ENCODE data around the gene ZNF680.
"Not testable (repeated sequence)": the region's sequence is repeated elsewhere in the genome, so short reads cannot be mapped to it uniquely, and the experiment has no call there.

The ZNF680 gene

GRCh38 chr7:64557601-64558322 is 5.1 kb downstream of the ZNF680 start:
- no peak for DNase-seq (ENCODE audit: low read depth in 2 of 2)

- DNase-seq (ENCODE audit: low read depth in 2 of 2): no peak
Measured at GRCh38 chr7:64555046-64555445, 7.8 kb downstream of the ZNF680 start.

- not testable (repeated sequence) for DNase-seq (ENCODE audit: low read depth in 2 of 2)
Measured at GRCh38 chr7:64554188-64554587, 8.7 kb downstream of the ZNF680 start.

- DNase-seq (ENCODE audit: low read depth in 2 of 2): no peak
Measured at GRCh38 chr7:64551375-64552142, 11.3 kb downstream of the ZNF680 start.

GRCh38 chr7:64544010-64544409 is 18.9 kb downstream of the ZNF680 start:
- DNase-seq (ENCODE audit: low read depth in 2 of 2): no peak

- DNase-seq (ENCODE audit: low read depth in 2 of 2): no peak
Measured at GRCh38 chr7:64541438-64542359, 21.2 kb downstream of the ZNF680 start.

- no peak for DNase-seq (ENCODE audit: low read depth in 2 of 2)
Measured at GRCh38 chr7:64533756-64534155, 29.1 kb downstream of the ZNF680 start.

- DNase-seq (ENCODE audit: low read depth in 2 of 2): no peak
Measured at GRCh38 chr7:64528770-64529169, 34.1 kb downstream of the ZNF680 start.

GRCh38 chr7:64521409-64521984 is 41.4 kb downstream of the ZNF680 start:
- DNase-seq (ENCODE audit: low read depth in 2 of 2): no peak

- no peak for DNase-seq (ENCODE audit: low read depth in 2 of 2)
Measured at GRCh38 chr7:64516451-64516850, 46.4 kb downstream of the ZNF680 start.

GRCh38 chr7:64515781-64516180 is 47.1 kb downstream of the ZNF680 start:
- no peak for DNase-seq (ENCODE audit: low read depth in 2 of 2)

GRCh38 chr7:64515330-64515729 is 47.5 kb downstream of the ZNF680 start:
- no peak for DNase-seq (ENCODE audit: low read depth in 2 of 2)

GRCh38 chr7:64509583-64509982 is 53.3 kb downstream of the ZNF680 start:
- DNase-seq (ENCODE audit: low read depth in 2 of 2): no peak

- DNase-seq (ENCODE audit: low read depth in 2 of 2): no peak
Measured at GRCh38 chr7:64504581-64505120, 58.2 kb downstream of the ZNF680 start.

GRCh38 chr7:64498270-64498669 is 64.6 kb downstream of the ZNF680 start:
- DNase-seq (ENCODE audit: low read depth in 2 of 2): no peak

- no peak for DNase-seq (ENCODE audit: low read depth in 2 of 2)
Measured at GRCh38 chr7:64494912-64495461, 67.9 kb downstream of the ZNF680 start.

GRCh38 chr7:64485623-64486022 is 77.2 kb downstream of the ZNF680 start:
- DNase-seq (ENCODE audit: low read depth in 2 of 2): no peak
